ENCODE measurements around the gene SPATA9. TPM values are rescaled to one million over a fixed set of nuclear protein-coding genes. Genes with fewer than 3 reads are reported as not detected.

Gene SPATA9
- total and polyA plus RNA-seq, 2 of the 8 experiments (the other 6 are each of a cell fraction or from before 2014, with no cell fraction given) = not detected

GRCh38 chr5:95720094-95720786 lies 37.4 kb upstream of the SPATA9 start:
- WGBS, 2 experiments (ENCODE audit: extremely low coverage in 1 of 2, insufficient coverage in 1 of 2, insufficient read length in 1 of 2, insufficient replicate concordance in 2 of 2, low coverage in 1 of 2, low lambda C conversion rate in 2 of 2, missing lambda C conversion rate in 1 of 2) = 79% methylated on average over 3 of the region's 3 CpGs; no CpG with 5 or more reads in 1 of the 2 experiments
- Histone ChIP-seq H2BK120ac (replicated peaks; ENCODE audit: low read depth, low read length) (no peak overlapping the region), H3K23me2 (ENCODE audit: low read depth, low read length) (no peaks in the 10 kb centered on the region), H3K79me2 (ENCODE audit: control insufficient read depth in 1 of 2, insufficient read depth in 2 of 2, low read length in 2 of 2) (no peaks in the 10 kb centered on the region), H3K27ac (ENCODE audit: low read depth, low read length) (no peak overlapping the region), H3K4me3 (ENCODE audit: extremely low read depth in 1 of 4, insufficient read depth in 2 of 4, low read depth in 3 of 4, low read length in 4 of 4) (no peak overlapping the region), H3K4me2 (ENCODE audit: insufficient read depth in 1 of 2, low read depth in 2 of 2, low read length in 2 of 2) (no peak overlapping the region), H2BK5ac (ENCODE audit: low read depth, low read length) (no peak overlapping the region), H3K79me1 (ENCODE audit: low read depth, low read length) (no peaks in the 10 kb centered on the region), H2BK12ac (ENCODE audit: low read depth, low read length) (no peak overlapping the region), H3K4me1 (replicated peaks in 1 of 4; ENCODE audit: control insufficient read depth in 3 of 4, insufficient read depth in 4 of 4, low read length in 3 of 4) (no peaks in the 10 kb centered on the region), H3K14ac (ENCODE audit: insufficient read length) (no peak overlapping the region), H3K23ac (ENCODE audit: insufficient read length) (no peak overlapping the region), H2BK20ac (ENCODE audit: low read length) (no peak overlapping the region), H3K9ac (replicated peaks in 1 of 4; ENCODE audit: extremely low read depth in 1 of 4, low read depth in 3 of 4, low read length in 3 of 4) (no peak overlapping the region), H3K56ac (replicated peaks; ENCODE audit: insufficient read length, low read depth, low read length) (no peak overlapping the region), H4K91ac (replicated peaks; ENCODE audit: insufficient read length, low read length) (no peak overlapping the region), H2AFZ (ENCODE audit: low read length) (no peak overlapping the region), H4K5ac (ENCODE audit: insufficient read length, low read depth, low read length) (no peak overlapping the region), H4K20me1 (replicated peaks in 1 of 2; ENCODE audit: control insufficient read depth in 1 of 2, insufficient read depth in 2 of 2, low read length in 2 of 2) (no peaks in the 10 kb centered on the region), H3K27me3 (replicated peaks in 1 of 4; ENCODE audit: control insufficient read depth in 3 of 4, extremely low read depth in 1 of 4, insufficient read depth in 3 of 4, low read length in 3 of 4) (no peaks in the 10 kb centered on the region), H2AK5ac (ENCODE audit: low read depth, low read length) (no peak overlapping the region), H3K18ac (ENCODE audit: extremely low read depth, low read length) (no peak overlapping the region), H2BK15ac (ENCODE audit: low read length) (no peak overlapping the region), H3K9me3 (ENCODE audit: insufficient read depth in 2 of 2, low read depth in 1 of 2, low read length in 1 of 2) (no peaks in the 10 kb centered on the region), H4K8ac (ENCODE audit: extremely low read depth, insufficient read depth, low read length) (no peak overlapping the region), H3K4ac (replicated peaks; ENCODE audit: insufficient read length, low read depth, low read length) (no peak overlapping the region), H3K36me3 (ENCODE audit: control insufficient read depth in 2 of 4, insufficient read depth in 4 of 4, low read length in 3 of 4) (no peaks in the 10 kb centered on the region)
- CTCF ChIA-PET (ENCODE audit: partially characterized antibody) = interaction anchor here (1.2 to 1.5 kb wide), 3 partner anchors 11 to 77 kb away, joined by 3 read pairs; partner anchors contain the start of gene RHOBTB3
- FAIRE-seq (no peak), DNase-seq (ENCODE audit: low read depth in 1 of 2, low spot score in 2 of 2) (no peak)
- POLR2A ChIA-PET (ENCODE audit: partially characterized antibody) = no interaction called here
- TF ChIP-seq BCL11A (IDR thresholded peaks at IDR 0.05; ENCODE audit: low read depth in 2 of 2, low read length in 2 of 2) = no peak
